Stimulated activated naive CD8-positive, alpha-beta T cell treated with anti-CD3 and anti-CD28 coated beads, Interleukin-15, amount 100 ng/mL, for 72 hours (primary cell): ENCODE results near the gene FAM222B.

Source experiments
- ATAC-seq: fragments of 150-1000 bp; cut with Tn5 transposase; 2 replicates; pipeline ENCODE4 v1.10.0; 2021; ENCODE audit warnings: mild to moderate bottlenecking, moderate library complexity
- DNase-seq, 2 donors: peaks; one replicate each; pipeline ENCODE4 v3.0.0; 2021 to 2022
- H3K27ac Mint-ChIP-seq, 2 donors: one replicate each; pipeline ENCODE4 v1.8.0; 2022; ENCODE audit warnings: mild to moderate bottlenecking in 2 of 2, mixed read lengths in 2 of 2, moderate library complexity in 2 of 2
- H3K27me3 Mint-ChIP-seq: one replicate; pipeline ENCODE4 v1.8.0; 2022; ENCODE audit warnings: mixed read lengths
- H3K4me1 Mint-ChIP-seq: one replicate; pipeline ENCODE4 v1.8.0; 2022; ENCODE audit warnings: mild to moderate bottlenecking, mixed read lengths
- H3K4me3 Mint-ChIP-seq, 2 donors: one replicate each; pipeline ENCODE4 v1.8.0; 2022; ENCODE audit warnings: mild to moderate bottlenecking in 2 of 2, mixed read lengths in 2 of 2, moderate library complexity in 1 of 2
- H3K9me3 Mint-ChIP-seq, 2 donors: one replicate each; pipeline ENCODE4 v1.8.0; 2022; ENCODE audit warnings: mixed read lengths in 2 of 2

The FAM222B gene

GRCh38 chr17:28750178-28751047, 92.2 kb downstream of the FAM222B start:
- Mint-ChIP-seq H3K27ac (peak overlapping the region in 1 of 2 donors; percentile 55), H3K4me3 (peak overlapping the region; percentile 33 to 54), H3K9me3 (no peaks in the 10 kb centered on the region), H3K27me3 (no peaks in the 10 kb centered on the region), H3K4me1 (peaks cover 43% of the 10 kb centered on the region)
- ATAC-seq = peak; percentile 85
- peak; percentile 88 for DNase-seq

GRCh38 chr17:28749516-28750177, 92.9 kb downstream of the FAM222B start:
- Mint-ChIP-seq H3K27ac (peak overlapping the region in 1 of 2 donors; percentile 55), H3K9me3 (no peaks in the 10 kb centered on the region), H3K4me3 (peak overlapping the region; percentile 54 to 62), H3K4me1 (peaks cover 43% of the 10 kb centered on the region), H3K27me3 (no peaks in the 10 kb centered on the region)
- DNase-seq (no peak), ATAC-seq (peak; percentile 4)

DNA sequence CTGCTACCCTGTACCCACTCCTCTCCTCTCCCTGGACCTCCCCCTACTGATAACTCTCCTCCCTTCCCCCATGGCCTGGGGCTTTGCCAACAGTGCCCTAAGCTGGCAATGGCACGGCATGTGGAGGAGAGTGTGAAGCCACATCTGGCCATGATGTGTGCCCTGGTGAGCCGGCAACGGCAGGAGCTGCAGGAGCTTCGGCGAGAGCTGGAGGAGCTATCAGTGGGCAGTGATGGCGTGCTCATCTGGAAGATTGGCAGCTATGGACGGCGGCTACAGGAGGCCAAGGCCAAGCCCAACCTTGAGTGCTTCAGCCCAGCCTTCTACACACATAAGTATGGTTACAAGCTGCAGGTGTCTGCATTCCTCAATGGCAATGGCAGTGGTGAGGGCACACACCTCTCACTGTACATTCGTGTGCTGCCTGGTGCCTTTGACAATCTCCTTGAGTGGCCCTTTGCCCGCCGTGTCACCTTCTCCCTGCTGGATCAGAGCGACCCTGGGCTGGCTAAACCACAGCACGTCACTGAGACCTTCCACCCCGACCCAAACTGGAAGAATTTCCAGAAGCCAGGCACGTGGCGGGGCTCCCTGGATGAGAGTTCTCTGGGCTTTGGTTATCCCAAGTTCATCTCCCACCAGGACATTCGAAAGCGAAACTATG, 93.6 kb downstream of the FAM222B start:
- DNase-seq (no peak), ATAC-seq (no peak)
- Mint-ChIP-seq H3K27me3 (no peaks in the 10 kb centered on the region), H3K27ac (no peak overlapping the region), H3K4me1 (peaks cover 43% of the 10 kb centered on the region), H3K9me3 (no peaks in the 10 kb centered on the region), H3K4me3 (peak overlapping the region; percentile 35 to 62)

GRCh38 chr17:28747801-28748750, 94.5 kb downstream of the FAM222B start:
- ATAC-seq (no peak), DNase-seq (no peak)
- Mint-ChIP-seq H3K4me3 (peak overlapping the region; percentile 42 to 62), H3K4me1 (peaks cover 45% of the 10 kb centered on the region), H3K9me3 (no peaks in the 10 kb centered on the region), H3K27ac (peak overlapping the region in 1 of 2 donors; percentile 90), H3K27me3 (no peaks in the 10 kb centered on the region)

DNA sequence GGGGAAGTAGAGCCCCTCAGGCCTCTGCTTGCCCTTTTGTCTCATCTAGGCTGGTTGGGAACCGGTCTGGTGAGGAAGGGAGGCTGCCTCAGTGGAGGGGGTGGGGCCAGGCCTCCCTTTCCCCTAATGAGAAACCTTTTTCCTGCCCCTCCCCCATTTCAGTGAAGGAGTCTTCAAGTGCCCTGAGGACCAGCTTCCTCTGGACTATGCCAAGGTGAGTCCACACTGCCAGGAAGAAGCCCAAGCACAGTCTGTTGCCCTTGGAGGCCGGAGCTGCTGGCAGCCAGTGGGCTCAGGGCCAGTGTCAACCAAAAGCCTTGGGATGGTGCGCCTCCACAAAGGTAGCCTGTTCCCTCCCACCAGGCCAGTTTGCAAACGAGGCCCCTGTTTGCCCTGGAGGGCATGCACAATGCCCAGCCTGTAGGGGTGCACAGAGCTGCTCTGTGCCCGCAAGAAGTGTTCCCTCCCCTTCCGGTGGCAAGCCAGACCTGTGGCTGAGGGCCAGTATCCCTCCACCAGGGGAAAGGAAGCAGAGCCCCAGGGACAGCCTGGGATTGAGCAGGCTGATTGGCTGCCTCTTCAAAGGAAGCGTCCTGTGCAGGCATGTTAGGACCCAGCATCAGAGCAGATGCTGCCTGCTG, 95.4 kb downstream of the FAM222B start:
- Mint-ChIP-seq H3K27me3 (no peaks in the 10 kb centered on the region), H3K4me1 (peaks cover 55% of the 10 kb centered on the region), H3K9me3 (no peaks in the 10 kb centered on the region), H3K4me3 (peak overlapping the region; percentile 96), H3K27ac (peak overlapping the region in 1 of 2 donors; percentile 90)
- no peak for ATAC-seq
- DNase-seq = no peak

GRCh38 chr17:28746611-28747050, 96.0 kb downstream of the FAM222B start:
- Mint-ChIP-seq H3K4me1 (peaks cover 60% of the 10 kb centered on the region), H3K4me3 (peak overlapping the region; percentile 96), H3K27me3 (no peaks in the 10 kb centered on the region), H3K27ac (peak overlapping the region in 1 of 2 donors; percentile 42), H3K9me3 (no peaks in the 10 kb centered on the region)
- ATAC-seq (no peak), DNase-seq (no peak)

DNA sequence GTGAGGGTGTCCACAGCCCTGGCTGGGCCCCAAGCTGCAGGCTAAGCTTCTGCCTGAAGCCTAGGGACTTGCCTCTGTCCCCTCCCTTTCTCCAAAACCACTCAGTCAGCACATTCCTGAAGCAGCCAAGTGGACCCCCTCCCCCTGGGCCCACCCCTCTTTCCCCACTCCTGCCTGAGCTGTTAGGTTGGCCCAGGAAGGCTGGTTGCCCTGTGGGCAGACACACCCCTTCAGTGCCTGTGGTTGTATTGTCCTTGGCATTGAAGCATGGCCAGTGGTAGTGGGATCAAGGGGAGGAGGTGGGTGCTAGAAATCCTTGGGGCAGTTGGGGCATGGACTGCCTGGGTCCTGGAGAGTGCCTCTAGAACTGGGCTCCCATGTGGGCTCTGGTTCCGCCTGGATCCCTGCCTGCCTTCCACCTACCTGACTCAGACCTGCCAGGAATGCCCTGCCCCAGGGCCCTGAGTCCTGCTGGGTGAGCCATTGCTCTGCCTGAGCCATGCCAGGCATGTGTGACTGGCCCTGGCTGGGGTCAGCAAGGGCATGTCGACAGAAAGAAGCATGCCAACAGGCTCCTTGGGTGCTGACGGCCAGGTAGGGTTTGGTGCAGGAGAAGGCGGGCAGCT, 96.7 kb downstream of the FAM222B start:
- peaks cover 67% of the 10 kb centered on the region for H3K4me1 Mint-ChIP-seq
- peak overlapping the region; percentile 96 for H3K4me3 Mint-ChIP-seq
- no peak for ATAC-seq
- peak overlapping the region; percentile 93 to 95 for H3K27ac Mint-ChIP-seq
- no peaks in the 10 kb centered on the region for H3K27me3 Mint-ChIP-seq
- no peak for DNase-seq
- H3K9me3 Mint-ChIP-seq = no peaks in the 10 kb centered on the region

DNA sequence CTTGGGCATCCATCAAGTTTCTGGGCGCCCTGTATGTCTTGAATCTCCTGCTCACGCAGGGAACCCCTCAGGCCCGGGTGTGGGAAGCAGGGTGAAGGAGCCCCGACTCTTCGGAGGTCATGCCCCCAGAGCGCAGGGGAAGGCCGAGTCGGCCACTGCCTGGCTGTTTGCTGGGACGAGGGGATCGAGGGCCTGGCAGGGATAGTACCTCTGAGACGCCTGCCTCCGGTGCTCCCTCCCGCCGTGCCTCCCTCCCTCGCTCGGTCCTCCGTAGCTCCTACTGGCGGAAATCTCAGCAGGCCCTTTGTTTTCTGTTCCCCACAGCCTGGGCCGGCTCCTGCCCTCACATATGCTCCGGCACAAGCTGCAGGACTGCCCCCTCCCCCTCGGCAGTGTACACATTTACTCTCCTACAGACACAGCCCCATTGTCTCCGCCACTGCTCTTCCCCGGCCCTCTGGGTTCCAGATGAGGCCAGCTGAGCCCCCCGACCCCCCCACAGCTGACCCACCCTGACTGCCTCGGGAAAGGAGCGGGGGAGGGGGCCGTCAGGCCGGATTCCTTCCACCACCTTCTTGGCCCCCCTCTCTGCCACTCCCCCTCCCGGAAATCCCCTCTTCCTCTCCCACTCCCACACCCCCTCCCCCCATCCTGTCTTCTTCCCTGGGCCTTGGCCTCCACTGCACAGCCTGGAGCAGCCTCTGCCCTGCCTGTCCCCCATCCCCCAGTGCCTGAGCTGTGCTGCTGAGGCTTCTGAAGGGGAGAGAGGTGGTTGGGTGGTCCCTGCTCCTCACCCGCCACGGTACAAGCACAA, 97.4 kb downstream of the FAM222B start:
- H3K9me3 Mint-ChIP-seq = no peaks in the 10 kb centered on the region
- DNase-seq (peak in 1 of 2 donors; percentile 43), ATAC-seq (peak; percentile 18)
- peaks cover 74% of the 10 kb centered on the region for H3K4me1 Mint-ChIP-seq
- H3K27me3 Mint-ChIP-seq = no peaks in the 10 kb centered on the region
- H3K4me3 Mint-ChIP-seq = peak overlapping the region; percentile 96
- H3K27ac Mint-ChIP-seq = peak overlapping the region; percentile 93 to 95

GRCh38 chr17:28744104-28744971, 98.3 kb downstream of the FAM222B start:
- ATAC-seq (peak; percentile 57), DNase-seq (peak in 1 of 2 donors; percentile 66)
- Mint-ChIP-seq H3K9me3 (no peaks in the 10 kb centered on the region), H3K27ac (peak overlapping the region; percentile 93 to 95), H3K4me3 (peak overlapping the region; percentile 96), H3K4me1 (peaks cover 76% of the 10 kb centered on the region), H3K27me3 (no peaks in the 10 kb centered on the region)

DNA sequence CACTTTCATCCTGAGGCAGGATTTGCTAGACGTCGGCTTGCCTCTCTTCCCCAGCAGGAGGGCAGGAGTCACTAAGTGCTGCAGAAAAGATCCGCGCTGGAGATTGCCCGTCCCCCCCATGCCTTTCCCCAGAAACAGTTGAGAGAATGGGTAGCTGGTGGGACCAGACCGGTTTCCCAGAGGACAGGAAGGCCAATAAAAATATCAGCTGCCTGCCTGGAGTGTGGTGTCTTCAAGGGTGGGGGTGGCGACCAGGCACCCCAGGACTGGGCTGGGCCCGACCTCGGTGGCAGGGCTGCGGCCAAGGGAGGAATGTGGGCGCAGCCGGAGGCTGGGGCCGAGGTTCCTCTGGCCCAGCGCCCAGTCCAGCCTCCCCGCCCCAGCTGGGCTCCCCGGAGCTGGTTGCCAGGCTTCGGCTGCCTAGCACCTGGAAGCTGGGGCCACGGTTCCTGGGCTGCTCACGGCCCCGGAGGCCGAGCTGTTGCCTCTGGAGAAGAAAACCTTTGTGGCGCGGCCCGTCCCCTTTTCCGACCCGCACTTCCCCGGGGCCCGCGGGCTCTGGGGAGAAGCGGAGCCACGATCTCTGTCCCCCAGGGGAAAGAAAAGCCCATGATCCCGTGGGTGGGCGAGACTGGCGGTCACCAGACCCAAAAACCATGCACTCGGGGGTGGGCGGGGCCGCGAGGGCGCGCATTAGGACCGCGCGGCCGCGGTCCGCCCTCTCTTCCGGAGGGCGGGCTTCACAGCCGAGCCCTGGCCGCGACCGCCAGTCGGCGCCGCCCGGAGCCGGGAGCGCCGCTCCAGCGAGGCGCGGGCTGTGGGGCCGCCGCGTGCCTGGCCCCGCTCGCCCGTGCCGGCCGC, 99.1 kb downstream of the FAM222B start, which contains the start of gene TRAF4:
Gene TRAF4 (plus strand): TSS at position 769 of the 861 bp plus-strand sequence. CDS start 102 bp downstream, outside the sequence.
- H3K27ac Mint-ChIP-seq = peak within 1 kb of the TSS; percentile 93 to 95
- peaks cover 76% of the 10 kb centered on the region for H3K4me1 Mint-ChIP-seq
- peak; percentile 78 to 79 for DNase-seq
- H3K27me3 Mint-ChIP-seq = no peaks in the 10 kb centered on the region
- H3K9me3 Mint-ChIP-seq = no peaks in the 10 kb centered on the region
- peak; percentile 87 for ATAC-seq
- peak within 1 kb of the TSS; percentile 96 for H3K4me3 Mint-ChIP-seq

DNA sequence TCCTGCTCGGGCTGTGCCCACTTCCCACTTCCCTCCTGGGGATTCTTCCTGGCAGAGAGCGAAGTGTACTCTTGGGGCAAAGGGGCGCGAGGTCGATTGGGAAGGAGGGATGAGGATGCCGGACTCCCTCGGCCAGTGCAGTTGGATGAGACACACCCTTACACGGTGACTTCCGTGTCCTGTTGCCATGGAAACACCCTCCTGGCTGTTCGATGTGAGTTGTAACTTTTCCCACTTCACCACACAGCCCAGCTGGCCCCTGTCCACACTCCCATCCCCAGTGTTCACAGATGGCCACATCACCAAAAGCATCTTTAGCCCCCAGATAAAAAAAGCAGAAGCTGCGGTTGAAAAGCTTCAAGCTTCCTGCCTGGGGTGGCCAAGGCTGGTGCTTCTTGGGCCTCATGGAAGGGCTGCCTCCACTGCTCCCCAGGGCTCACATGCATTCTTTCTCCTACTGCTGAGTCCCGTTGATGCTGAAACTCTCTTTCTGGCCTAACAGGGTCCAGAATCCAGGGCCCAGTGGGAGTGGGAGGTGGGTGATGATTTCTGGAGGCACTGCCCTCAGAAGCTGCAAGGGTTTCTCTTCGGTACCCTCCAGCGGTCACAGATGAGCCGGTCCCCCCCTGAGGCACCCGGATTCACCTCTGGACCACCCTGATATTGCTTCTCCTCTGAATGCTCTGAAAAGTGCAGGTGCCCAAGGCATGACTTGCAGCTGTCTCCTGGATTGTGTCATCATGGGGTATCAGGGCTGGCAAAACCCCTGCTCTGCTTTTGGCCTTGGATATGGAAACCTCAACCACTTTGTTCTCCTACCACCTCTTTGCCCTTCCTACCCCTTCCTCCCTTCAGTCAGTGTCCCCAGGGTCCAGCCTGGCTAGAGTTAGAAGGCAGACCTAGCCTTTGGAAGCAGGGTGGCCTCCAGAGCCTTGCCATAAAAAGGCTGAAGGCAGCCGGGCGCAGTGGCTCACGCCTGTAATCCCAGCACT, 100.9 kb downstream of the FAM222B start:
- Mint-ChIP-seq H3K9me3 (peaks cover 0 to 6% of the 10 kb centered on the region in 2 donors), H3K27ac (peak overlapping the region in 1 of 2 donors; percentile 56), H3K4me3 (peak overlapping the region; percentile 53 to 89), H3K4me1 (peaks cover 73% of the 10 kb centered on the region), H3K27me3 (no peaks in the 10 kb centered on the region)
- DNase-seq (no peak), ATAC-seq (no peak)
